GM13977 (cell line): ENCODE results near the gene FNDC11.

Source experiments
- DNase-seq: peaks from one replicate; pipeline ENCODE4 v3.0.0; 2012; ENCODE audit warnings: low spot score
- in situ Hi-C: fragments of 300-500 bp; cut with MboI; formaldehyde crosslinking; loops from one replicate; pipeline ENCODE4 v1.12.0; 2022; ENCODE audit warnings: low sequenced_read_pairs, low pct_unique_long_range_greater_than_20kb, mixed read lengths, inconsistent platforms; ENCODE audit not compliant: unreplicated experiment
- TF ChIP-seq, protein P1 (sequence below): IDR thresholded peaks from 2 replicates; pipeline ENCODE4 v1.5.1; 2012; ENCODE audit warnings: mild to moderate bottlenecking, control low read depth; ENCODE audit not compliant: insufficient read depth; ENCODE audit errors: extremely low read depth, missing control alignments

The FNDC11 gene

DNA sequence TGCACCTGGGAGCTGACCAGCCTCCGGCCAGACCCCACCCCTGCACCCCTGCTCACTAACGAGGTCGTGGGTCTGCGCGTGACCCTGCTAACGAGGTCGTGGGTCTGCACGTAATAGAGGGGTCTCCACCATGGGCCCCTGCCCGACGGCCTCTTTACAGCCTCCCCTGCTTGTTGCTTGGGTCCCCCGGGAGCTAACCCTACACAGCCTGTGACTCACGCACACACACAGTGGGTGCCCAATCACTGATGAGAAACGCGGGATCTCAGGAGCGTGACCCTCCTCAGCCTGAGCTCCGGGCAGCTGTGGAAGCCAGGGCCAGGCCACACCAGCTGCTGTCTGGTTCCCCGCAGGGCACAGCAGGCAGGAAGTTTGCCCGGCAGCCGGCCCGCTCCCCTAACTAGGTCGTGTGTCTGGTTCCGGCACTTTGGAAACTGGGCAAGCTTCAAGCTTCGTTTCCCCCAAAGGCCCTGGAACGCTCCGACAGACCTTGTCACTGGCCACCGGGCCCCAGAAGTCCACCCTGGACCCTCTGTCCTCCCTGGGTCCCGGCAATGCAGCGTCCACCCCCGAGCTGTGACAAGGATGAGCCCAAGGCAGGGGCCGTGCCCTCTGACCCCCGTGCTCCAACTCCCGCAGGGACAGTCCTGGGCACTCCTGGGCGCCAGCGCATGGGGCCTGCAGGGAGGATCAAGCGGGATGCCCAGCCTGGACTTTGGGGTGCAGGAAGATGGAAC, 17.6 kb upstream of the FNDC11 start:
- no peak for DNase-seq
- TF ChIP-seq, protein P1, sequence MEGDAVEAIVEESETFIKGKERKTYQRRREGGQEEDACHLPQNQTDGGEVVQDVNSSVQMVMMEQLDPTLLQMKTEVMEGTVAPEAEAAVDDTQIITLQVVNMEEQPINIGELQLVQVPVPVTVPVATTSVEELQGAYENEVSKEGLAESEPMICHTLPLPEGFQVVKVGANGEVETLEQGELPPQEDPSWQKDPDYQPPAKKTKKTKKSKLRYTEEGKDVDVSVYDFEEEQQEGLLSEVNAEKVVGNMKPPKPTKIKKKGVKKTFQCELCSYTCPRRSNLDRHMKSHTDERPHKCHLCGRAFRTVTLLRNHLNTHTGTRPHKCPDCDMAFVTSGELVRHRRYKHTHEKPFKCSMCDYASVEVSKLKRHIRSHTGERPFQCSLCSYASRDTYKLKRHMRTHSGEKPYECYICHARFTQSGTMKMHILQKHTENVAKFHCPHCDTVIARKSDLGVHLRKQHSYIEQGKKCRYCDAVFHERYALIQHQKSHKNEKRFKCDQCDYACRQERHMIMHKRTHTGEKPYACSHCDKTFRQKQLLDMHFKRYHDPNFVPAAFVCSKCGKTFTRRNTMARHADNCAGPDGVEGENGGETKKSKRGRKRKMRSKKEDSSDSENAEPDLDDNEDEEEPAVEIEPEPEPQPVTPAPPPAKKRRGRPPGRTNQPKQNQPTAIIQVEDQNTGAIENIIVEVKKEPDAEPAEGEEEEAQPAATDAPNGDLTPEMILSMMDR: no peak
- in situ Hi-C loops: no loop called here

DNA sequence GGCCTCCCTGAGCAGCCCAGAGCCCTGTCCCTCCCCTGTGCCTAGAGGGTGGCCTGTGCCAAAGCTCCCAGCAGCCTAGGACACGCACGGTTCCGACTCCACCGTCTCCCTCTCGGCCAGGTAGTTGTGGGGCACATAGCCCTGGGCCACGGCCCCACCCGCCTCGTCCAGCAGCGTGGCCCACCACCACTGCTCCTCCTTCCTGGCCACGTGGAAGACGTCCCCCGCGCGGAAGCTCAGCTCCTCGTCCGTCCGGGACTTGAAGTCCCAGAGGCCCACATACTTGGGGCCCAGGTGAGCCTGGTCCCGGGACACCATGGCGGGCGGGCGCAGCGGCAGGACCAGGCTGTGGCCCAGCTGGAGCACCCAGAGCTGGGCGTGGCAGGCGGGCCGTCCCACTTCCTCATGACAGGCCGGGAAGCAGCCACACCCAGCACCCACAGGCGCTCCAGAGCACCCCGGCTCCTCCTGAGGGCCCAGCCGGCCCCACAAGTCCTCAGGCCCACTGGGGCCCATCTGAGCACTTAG, 16.9 kb upstream of the FNDC11 start, which contains the start of gene PTK6:
Gene PTK6 (minus strand): TSS at position 380 of the 528 bp plus-strand sequence. CDS start 62 bp downstream, at position 318.
- no peak for DNase-seq
- in situ Hi-C loops: no loop called here
- TF ChIP-seq, protein P1: no peak

DNA sequence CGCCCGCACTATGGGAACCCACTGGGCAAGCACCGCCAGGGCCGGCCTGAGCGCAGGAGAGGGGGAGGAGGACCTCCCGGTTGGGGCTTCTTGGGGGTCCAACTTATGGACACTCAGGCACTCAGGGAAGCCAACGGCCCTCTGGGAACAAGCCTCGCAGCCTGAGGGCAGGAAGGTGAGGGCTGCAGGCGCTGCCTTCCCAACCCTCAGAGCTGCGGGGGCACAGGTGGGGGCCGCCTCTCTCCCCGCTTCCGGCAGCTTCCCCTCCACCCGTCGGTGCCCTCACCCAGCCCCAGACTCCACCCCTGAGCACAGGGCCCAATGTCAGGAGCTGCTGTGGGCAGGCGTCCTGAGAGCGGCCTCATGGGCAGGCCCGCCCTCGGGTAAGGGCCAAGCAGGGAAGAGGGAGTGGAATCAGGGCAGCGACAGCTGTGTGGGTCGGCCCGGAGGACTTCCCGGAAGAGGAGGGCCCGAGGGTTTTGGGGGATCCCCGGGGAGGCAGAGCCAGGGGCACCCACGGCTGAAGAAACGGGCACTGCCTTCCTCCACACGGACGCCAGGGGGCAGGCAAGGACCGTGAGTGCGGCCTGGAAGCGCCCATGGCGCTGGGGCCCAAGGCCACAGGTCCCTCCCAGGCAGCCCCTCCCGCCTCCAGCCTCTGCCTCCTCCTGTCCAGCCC, 16.3 kb upstream of the FNDC11 start:
- in situ Hi-C loops: no loop called here
- TF ChIP-seq, protein P1: peak; percentile 98
- DNase-seq: peak; percentile 100

DNA sequence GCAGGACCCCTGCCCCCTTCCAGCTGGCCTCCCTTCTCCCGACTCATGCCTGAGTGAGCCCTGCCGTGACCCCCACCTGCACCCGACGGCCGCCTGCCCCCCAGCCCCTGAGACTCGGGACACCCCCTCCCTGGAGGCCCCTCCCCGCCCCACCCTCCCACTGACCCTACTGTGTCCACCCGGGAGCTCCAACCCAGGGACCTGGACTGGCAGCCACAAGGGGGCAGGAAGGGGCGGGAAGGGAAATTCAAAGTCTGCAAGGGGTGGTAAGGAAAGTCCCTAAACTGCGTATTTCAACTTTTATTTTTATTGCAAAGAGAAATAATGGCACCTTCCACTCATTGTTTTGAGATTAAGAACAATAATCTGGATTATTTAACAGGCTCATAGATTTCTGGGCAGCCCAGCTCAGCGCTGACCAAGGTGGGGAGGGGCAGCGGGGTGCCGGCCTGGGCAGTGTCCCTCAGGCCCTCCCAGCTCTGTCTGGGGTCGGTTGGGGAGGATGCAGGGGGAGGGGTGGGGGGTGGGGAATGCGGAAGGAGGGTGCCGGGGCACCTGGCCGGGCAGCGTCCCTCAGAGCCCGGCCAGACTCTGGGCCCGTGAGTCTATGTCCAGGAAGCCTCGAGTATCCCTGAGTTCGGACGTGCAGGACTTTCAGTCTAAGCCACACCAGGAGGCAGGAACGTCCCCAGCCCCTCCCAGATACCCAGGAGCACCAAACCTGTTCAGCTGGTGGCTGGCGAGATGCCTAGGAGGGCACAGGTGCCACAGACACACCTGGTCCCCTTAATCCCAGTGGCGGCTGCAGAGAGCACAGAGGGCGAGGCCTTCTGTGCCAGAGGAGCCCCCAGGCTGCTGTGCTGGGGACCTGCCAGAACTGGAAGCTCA, 15.5 kb upstream of the FNDC11 start:
- DNase-seq: no peak
- TF ChIP-seq, protein P1: peak; percentile 22
- in situ Hi-C loops: no loop called here

DNA sequence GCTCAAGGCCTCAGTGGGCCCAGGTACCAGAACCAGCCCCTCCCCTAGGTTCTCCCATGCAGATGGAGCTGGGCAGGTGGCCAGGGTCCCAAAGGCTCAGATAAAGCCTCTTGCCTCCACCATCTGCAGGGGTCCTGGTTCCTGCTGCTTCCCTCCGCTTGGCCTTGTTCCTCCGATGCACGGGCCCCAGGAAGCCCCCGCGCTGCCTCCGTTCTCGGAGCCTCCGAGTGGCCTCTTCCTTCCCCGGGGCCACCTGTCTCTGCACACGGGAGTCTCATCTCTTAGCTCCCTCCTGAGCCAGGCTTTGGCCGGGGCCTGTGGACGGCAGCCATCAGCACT, 14.9 kb upstream of the FNDC11 start:
- in situ Hi-C loops: no loop called here
- DNase-seq: no peak
- TF ChIP-seq, protein P1: no peak
